ENCODE measurements around the gene SLC1A3. TPM values are rescaled to one million over a fixed set of nuclear protein-coding genes. Genes with fewer than 3 reads are reported as not detected.

The SLC1A3 gene
- total RNA-seq, 1 experiment from 2014 or later = 18.6 TPM

GRCh38 chr5:36630201-36631145 lies 24.1 kb downstream of the SLC1A3 start:
- no peak overlapping the region for H2AK5ac ChIP-seq (ENCODE audit: insufficient read length, low read length)
- DNase-seq = no peak
- no peak overlapping the region for H2BK15ac ChIP-seq (ENCODE audit: low read depth, low read length)
- H3K9ac ChIP-seq (ENCODE audit: extremely low read depth, insufficient read length, low read length) = no peak overlapping the region
- no peak overlapping the region for H2AFZ ChIP-seq (ENCODE audit: low read length)
- H3K23ac ChIP-seq (ENCODE audit: insufficient read length, low read depth, low read length) = no peak overlapping the region
- H2BK20ac ChIP-seq (ENCODE audit: low read depth, low read length, poor library complexity, severe bottlenecking) = no peak overlapping the region
- H2BK120ac ChIP-seq (ENCODE audit: low read depth, low read length, poor library complexity, severe bottlenecking) = no peak overlapping the region
- H3K27ac ChIP-seq (ENCODE audit: insufficient read length, low read depth, low read length) = no peak overlapping the region
- H3K14ac ChIP-seq (ENCODE audit: insufficient read depth, low read length) = no peak overlapping the region
- no peak overlapping the region for H2BK5ac ChIP-seq (ENCODE audit: insufficient read length, low read length)
- H3K4me2 ChIP-seq (ENCODE audit: insufficient read depth, insufficient read length, low read length) = no peak overlapping the region
- no CpG with 5 or more reads among the region's 1 CpG for WGBS (ENCODE audit: extremely low coverage, insufficient read length, low lambda C conversion rate)
- no peak overlapping the region for H3K18ac ChIP-seq (ENCODE audit: insufficient read length, low read depth, low read length)
- peaks cover 4 to 18% (median 15%) of the 10 kb centered on the region in 3 experiments; a peak in 5 of 7 replicates for H3K36me3 Mint-ChIP-seq (ENCODE audit: insufficient read depth in 1 of 3, low read depth in 3 of 3)
- H3K4me1 Mint-ChIP-seq = peaks cover 0 to 5% of the 10 kb centered on the region in 2 experiments; a peak in 1 of 4 replicates
- H3K4me3 Mint-ChIP-seq = no peak overlapping the region
- no peaks in the 10 kb centered on the region for H3K9me3 ChIP-seq (ENCODE audit: control insufficient read depth, low read depth, low read length)
- H3K27me3 ChIP-seq (ENCODE audit: insufficient read depth, low read length) = no peaks in the 10 kb centered on the region
- no peak overlapping the region; a peak in 1 of 7 replicates for H3K27ac Mint-ChIP-seq
- H3K79me2 ChIP-seq (ENCODE audit: insufficient read depth, low read length) = no peaks in the 10 kb centered on the region
- no peaks in the 10 kb centered on the region for H4K20me1 ChIP-seq (ENCODE audit: control insufficient read depth, insufficient read depth, insufficient read length)
- no peaks in the 10 kb centered on the region for H3K4me1 ChIP-seq (ENCODE audit: insufficient read depth, low read length)
- H3K79me1 ChIP-seq (ENCODE audit: insufficient read depth, low read depth, low read length, poor library complexity, severe bottlenecking) = no peaks in the 10 kb centered on the region
- no peaks in the 10 kb centered on the region for H3K9me3 Mint-ChIP-seq
- no peak overlapping the region for H2BK12ac ChIP-seq (ENCODE audit: insufficient read length, low read depth, low read length)
- no peak overlapping the region for H3T11ph ChIP-seq (ENCODE audit: low read length)
- TF ChIP-seq, protein P1, sequence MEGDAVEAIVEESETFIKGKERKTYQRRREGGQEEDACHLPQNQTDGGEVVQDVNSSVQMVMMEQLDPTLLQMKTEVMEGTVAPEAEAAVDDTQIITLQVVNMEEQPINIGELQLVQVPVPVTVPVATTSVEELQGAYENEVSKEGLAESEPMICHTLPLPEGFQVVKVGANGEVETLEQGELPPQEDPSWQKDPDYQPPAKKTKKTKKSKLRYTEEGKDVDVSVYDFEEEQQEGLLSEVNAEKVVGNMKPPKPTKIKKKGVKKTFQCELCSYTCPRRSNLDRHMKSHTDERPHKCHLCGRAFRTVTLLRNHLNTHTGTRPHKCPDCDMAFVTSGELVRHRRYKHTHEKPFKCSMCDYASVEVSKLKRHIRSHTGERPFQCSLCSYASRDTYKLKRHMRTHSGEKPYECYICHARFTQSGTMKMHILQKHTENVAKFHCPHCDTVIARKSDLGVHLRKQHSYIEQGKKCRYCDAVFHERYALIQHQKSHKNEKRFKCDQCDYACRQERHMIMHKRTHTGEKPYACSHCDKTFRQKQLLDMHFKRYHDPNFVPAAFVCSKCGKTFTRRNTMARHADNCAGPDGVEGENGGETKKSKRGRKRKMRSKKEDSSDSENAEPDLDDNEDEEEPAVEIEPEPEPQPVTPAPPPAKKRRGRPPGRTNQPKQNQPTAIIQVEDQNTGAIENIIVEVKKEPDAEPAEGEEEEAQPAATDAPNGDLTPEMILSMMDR (conservative IDR thresholded peaks at IDR 0.05) = no peak
- no peak overlapping the region for H4K91ac ChIP-seq (ENCODE audit: insufficient read length, low read depth, low read length)
- H4K5ac ChIP-seq (ENCODE audit: insufficient read length, low read depth, low read length) = no peak overlapping the region
- H3K56ac ChIP-seq (ENCODE audit: insufficient read length, low read depth, low read length) = no peak overlapping the region
- no peaks in the 10 kb centered on the region for H3K23me2 ChIP-seq (ENCODE audit: insufficient read length, low read depth, low read length, poor library complexity, severe bottlenecking)
- H4K8ac ChIP-seq (replicated peaks; ENCODE audit: insufficient read length, low read depth, low read length) = no peak overlapping the region
- H3K4ac ChIP-seq (ENCODE audit: low read depth, low read length) = no peak overlapping the region
- H3K27me3 Mint-ChIP-seq (ENCODE audit: low read depth) = no peaks in the 10 kb centered on the region

Data from H9 (cell line).